ENCODE data around the gene CDCA8.

The CDCA8 gene

DNA sequence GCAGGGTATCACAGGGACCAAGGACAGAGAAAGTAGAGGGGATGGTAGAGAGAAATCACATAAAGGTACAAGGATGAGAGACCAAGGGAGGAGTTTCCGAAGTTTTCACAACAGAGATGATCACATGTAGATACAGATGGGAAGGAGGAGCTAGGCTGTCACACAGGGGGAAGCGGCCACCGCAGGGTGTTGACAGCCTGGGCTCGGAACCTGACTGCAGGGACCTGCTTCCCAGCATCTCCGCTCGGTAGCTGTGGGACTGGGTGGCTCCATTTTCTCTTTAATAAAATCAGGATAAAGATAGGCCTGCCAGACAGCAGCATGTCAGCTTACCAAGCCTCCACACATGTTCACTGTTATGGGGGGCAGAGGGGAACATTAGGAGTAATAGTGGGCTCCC, 32.3 kb downstream of the CDCA8 start:
- Histone ChIP-seq H3K27me3 (replicated peaks; ENCODE audit: control insufficient read depth, insufficient read depth, low read length) (no peaks in the 10 kb centered on the region; the same call in none of the 2 replicates), H3K4me3 (replicated peaks; ENCODE audit: low read depth, low read length) (no peak overlapping the region), H3K36me3 (ENCODE audit: control insufficient read depth, insufficient read depth, low read length) (no peaks in the 10 kb centered on the region)
- TF ChIP-seq, protein P1, sequence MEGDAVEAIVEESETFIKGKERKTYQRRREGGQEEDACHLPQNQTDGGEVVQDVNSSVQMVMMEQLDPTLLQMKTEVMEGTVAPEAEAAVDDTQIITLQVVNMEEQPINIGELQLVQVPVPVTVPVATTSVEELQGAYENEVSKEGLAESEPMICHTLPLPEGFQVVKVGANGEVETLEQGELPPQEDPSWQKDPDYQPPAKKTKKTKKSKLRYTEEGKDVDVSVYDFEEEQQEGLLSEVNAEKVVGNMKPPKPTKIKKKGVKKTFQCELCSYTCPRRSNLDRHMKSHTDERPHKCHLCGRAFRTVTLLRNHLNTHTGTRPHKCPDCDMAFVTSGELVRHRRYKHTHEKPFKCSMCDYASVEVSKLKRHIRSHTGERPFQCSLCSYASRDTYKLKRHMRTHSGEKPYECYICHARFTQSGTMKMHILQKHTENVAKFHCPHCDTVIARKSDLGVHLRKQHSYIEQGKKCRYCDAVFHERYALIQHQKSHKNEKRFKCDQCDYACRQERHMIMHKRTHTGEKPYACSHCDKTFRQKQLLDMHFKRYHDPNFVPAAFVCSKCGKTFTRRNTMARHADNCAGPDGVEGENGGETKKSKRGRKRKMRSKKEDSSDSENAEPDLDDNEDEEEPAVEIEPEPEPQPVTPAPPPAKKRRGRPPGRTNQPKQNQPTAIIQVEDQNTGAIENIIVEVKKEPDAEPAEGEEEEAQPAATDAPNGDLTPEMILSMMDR (IDR thresholded peaks at IDR 0.05; ENCODE audit: insufficient read depth, low read length, poor library complexity, severe bottlenecking), result no peak
- no peak for DNase-seq (ENCODE audit: extremely low read depth, insufficient read length)

DNA sequence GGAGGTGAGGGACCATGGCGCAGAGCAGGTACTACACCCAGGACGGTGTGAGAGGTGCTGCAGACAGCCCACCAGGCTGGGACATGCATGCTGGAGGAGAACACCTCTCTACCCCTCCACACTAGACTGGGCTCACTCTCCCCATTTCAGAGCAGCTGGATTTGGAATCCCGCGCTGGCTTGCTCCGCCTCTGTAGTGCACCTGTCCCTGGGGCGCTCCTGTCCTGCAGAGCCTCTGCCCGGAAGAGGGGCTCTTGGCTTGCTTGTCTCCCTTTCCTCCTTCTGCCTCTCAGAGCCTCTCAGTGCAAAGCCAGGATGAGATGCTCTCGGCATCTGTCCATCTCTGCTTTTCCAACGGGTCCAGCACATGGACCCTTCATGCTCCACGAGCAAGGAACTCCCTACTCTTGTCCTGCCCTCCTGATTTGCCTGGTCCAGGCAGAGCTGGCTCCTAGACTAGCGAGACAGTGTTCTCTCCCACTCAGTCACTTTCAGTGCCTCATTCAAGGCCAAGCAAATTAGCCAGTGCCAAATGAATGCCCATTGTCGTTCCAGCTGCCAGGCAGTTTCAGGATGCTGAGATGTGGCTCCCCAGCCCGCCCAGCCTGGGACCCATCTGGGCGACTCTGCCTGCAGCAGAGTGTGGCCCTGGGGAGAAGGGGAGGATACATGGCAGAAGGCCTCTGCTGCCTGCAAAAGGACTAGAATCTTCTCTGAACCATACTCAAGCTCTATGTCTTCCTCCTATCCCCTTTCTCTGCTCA, 33.7 kb downstream of the CDCA8 start:
- H3K27me3 ChIP-seq (replicated peaks; ENCODE audit: control insufficient read depth, insufficient read depth, low read length), result no peaks in the 10 kb centered on the region; the same call in none of the 2 replicates

GRCh38 chr1:37726751-37727585, 34.7 kb downstream of the CDCA8 start:
- Histone ChIP-seq H3K27me3 (replicated peaks; ENCODE audit: control insufficient read depth, insufficient read depth, low read length) (no peaks in the 10 kb centered on the region; the same call in none of the 2 replicates), H3K4me3 (replicated peaks; ENCODE audit: low read depth, low read length) (no peak overlapping the region), H3K36me3 (ENCODE audit: control insufficient read depth, insufficient read depth, low read length) (no peaks in the 10 kb centered on the region)
- TF ChIP-seq, protein P1 (IDR thresholded peaks at IDR 0.05; ENCODE audit: insufficient read depth, low read length, poor library complexity, severe bottlenecking), result no peak
- no peak for DNase-seq (ENCODE audit: extremely low read depth, insufficient read length)

More for the DNA sequence above, 33.7 kb downstream of the CDCA8 start:
- Histone ChIP-seq H3K36me3 (ENCODE audit: control insufficient read depth, insufficient read depth, low read length) (no peaks in the 10 kb centered on the region), H3K4me3 (replicated peaks; ENCODE audit: low read depth, low read length) (no peak overlapping the region)
- no peak for DNase-seq (ENCODE audit: extremely low read depth, insufficient read length)
- TF ChIP-seq, protein P1 (IDR thresholded peaks at IDR 0.05; ENCODE audit: insufficient read depth, low read length, poor library complexity, severe bottlenecking), result no peak

DNA sequence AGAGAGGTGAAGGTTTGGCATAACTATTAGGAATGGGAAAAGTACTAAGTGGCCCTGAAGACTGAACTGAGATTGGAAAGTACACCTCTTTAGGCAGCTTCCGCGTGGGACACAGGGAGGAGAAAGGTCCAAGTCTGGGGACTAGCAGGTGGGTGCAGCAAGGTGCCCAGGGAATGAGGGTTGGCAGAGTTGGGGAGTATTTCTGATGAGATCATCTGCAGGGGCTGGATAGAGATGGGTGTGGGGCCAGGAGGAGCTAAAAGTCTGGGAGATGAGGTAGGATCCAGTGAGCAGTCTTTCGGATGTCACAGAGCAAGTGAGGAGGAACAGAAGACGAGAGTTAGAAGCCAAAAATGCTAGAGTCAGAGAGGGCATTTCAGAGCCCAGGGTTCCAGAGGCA, 36.1 kb downstream of the CDCA8 start:
- no peaks in the 10 kb centered on the region; the same call in none of the 2 replicates for H3K27me3 ChIP-seq (replicated peaks; ENCODE audit: control insufficient read depth, insufficient read depth, low read length)
- no peak for DNase-seq (ENCODE audit: extremely low read depth, insufficient read length)
- no peaks in the 10 kb centered on the region for H3K36me3 ChIP-seq (ENCODE audit: control insufficient read depth, insufficient read depth, low read length)
- H3K4me3 ChIP-seq (replicated peaks; ENCODE audit: low read depth, low read length), result no peak overlapping the region
- TF ChIP-seq, protein P1 (IDR thresholded peaks at IDR 0.05; ENCODE audit: insufficient read depth, low read length, poor library complexity, severe bottlenecking), result no peak

GRCh38 chr1:37730376-37730775, 38.1 kb downstream of the CDCA8 start:
- DNase-seq (ENCODE audit: extremely low read depth, insufficient read length), result no peak
- Histone ChIP-seq H3K36me3 (ENCODE audit: control insufficient read depth, insufficient read depth, low read length) (no peaks in the 10 kb centered on the region), H3K4me3 (replicated peaks; ENCODE audit: low read depth, low read length) (no peak overlapping the region), H3K27me3 (replicated peaks; ENCODE audit: control insufficient read depth, insufficient read depth, low read length) (no peaks in the 10 kb centered on the region; the same call in none of the 2 replicates)
- TF ChIP-seq, protein P1 (IDR thresholded peaks at IDR 0.05; ENCODE audit: insufficient read depth, low read length, poor library complexity, severe bottlenecking), result no peak
